IPS-18c (cell line): ENCODE data around the gene VWDE.

ENCODE experiments used
- H3K4me3 ChIP-seq: 2 replicates; pipeline ENCODE4 v1.7.0; 2013; ENCODE audit warnings: low read depth, mild to moderate bottlenecking, low read length, moderate library complexity; ENCODE audit not compliant: insufficient read depth
- H3K9me3 ChIP-seq: one replicate; pipeline ENCODE4 v1.6.1; 2013; ENCODE audit warnings: mild to moderate bottlenecking, low read length, moderate library complexity; ENCODE audit not compliant: control insufficient read depth, insufficient read depth

VWDE gene

GRCh38 chr7:12369756-12370155, 33.9 kb downstream of the VWDE start:
- H3K4me3 ChIP-seq: no peak overlapping the region
- H3K9me3 ChIP-seq: no peaks in the 10 kb centered on the region

DNA sequence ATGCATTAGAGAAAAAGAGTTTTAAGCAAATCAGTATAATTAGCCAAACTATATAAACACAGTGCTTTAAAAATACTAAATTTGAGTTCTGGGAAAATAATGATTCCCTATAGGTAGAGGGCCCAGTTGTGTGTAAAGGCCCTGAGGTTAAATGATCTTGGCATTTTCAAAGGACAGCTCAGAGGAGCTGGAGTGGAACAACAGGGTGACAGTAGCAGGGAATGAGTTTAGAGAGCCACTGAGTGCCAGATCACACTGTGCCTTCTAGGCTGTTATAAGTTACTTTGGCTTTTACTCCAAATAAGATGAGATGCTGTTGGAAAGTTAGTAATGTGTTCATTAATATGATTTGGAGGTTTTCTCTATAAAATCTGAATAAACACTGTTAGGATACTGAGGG, 34.6 kb downstream of the VWDE start:
- H3K9me3 ChIP-seq: no peaks in the 10 kb centered on the region
- no peak overlapping the region for H3K4me3 ChIP-seq

DNA sequence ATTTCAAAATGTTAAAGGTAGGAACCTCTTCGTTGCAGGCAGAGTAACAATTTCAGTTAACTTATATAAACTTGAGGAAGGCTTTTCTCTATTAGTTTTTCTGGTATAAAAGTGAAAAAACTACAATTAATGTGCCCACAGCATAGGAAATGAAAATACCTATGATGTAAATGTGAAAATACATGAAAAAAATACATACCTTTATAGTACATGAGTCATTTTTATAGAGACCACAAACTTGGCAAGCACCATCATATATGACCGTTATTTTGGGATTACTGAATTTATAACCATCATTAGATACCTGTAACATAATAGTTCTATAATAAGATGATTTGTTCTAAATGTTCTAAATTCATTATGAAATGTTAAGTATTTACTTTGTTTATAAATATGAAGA, 42.7 kb downstream of the VWDE start:
- no peak overlapping the region for H3K4me3 ChIP-seq
- H3K9me3 ChIP-seq: no peaks in the 10 kb centered on the region

- H3K4me3 ChIP-seq: no peak overlapping the region
- H3K9me3 ChIP-seq: no peaks in the 10 kb centered on the region
These were observed 45.0 kb downstream of the VWDE start for GRCh38 chr7:12358694-12359093.

DNA sequence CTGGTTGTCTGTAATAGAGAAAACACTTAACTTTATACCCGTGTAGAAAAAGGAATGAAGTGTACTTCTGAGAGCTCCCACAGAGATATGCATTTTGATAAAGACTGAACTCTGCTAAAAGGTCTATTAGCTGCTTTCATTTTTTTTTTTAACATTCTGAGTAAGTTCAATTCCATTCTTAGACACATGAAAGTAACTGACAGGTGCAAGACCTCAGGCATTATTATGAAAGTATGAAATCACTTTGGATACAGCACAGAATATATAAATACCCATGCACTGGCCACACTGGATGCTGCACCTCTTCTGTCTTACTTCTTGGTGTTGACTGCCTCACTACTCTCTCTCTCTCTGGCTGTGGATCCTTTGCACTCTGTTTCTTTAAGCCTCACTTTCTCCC, 46.2 kb downstream of the VWDE start:
- H3K9me3 ChIP-seq: no peaks in the 10 kb centered on the region
- H3K4me3 ChIP-seq: no peak overlapping the region

GRCh38 chr7:12351843-12352242, 51.8 kb downstream of the VWDE start:
- Histone ChIP-seq H3K4me3 (no peak overlapping the region), H3K9me3 (no peaks in the 10 kb centered on the region)

DNA sequence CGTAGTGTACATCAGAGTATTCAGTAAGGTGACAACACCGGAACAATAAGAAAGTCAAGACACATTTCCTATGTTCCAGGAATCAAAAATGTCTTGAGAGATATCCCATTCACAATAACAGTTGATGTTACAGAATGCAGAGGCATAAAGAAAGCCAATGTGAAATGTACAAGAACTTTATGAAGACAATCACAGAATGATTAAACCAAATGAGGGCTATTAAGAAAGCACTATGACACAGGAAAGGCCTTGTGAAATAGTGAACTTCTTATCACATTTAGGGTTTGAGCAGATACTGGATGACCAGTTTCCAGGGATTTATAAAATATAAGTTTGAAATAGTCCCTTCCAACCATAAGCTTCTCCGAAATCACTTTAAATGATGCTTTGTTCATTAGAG, 52.7 kb downstream of the VWDE start:
- H3K4me3 ChIP-seq: no peak overlapping the region
- no peaks in the 10 kb centered on the region for H3K9me3 ChIP-seq

- H3K9me3 ChIP-seq: no peaks in the 10 kb centered on the region
- no peak overlapping the region for H3K4me3 ChIP-seq
These were observed 66.6 kb downstream of the VWDE start for GRCh38 chr7:12337095-12337494.

DNA sequence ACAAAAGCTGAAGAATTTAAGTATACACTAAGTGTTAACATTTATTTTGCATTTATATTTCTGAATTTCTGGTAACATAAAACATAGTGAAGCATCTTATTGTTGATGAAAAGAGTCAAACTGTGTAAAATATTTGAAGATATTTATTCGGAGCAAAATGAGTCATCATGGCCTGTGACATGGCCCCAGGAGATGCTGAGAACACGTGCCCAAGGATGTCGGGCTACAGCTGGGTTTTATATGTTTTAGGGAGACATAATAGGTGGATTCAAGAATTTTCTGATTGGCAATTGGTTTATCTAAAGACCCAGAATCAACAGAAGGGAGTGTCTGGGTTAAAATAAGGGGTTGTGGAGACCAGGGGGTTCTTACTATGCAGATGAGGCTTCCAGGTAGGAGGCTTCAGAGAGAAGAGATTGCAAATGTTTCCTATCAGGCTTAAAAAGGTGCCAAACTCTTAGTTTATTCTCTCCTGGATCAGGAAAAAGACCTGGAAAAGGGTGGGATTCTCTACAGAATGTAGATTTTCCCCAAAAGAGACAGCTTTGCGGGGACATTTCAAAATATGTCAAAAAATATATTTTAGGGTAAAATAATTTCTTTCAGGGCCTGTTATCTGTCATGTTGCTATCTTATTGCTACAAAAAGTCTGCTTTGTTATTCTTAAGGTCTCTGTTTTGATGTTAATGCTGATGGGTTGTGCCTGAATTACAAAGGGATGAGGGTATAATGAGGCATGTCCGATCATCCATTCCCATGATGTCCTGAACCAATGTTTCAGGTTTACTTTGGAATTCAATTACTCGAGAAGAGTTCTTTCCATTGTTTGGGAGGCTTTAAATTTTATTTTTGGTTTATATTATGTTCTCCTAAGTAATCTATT, 74.5 kb downstream of the VWDE start:
- no peak overlapping the region for H3K4me3 ChIP-seq

DNA sequence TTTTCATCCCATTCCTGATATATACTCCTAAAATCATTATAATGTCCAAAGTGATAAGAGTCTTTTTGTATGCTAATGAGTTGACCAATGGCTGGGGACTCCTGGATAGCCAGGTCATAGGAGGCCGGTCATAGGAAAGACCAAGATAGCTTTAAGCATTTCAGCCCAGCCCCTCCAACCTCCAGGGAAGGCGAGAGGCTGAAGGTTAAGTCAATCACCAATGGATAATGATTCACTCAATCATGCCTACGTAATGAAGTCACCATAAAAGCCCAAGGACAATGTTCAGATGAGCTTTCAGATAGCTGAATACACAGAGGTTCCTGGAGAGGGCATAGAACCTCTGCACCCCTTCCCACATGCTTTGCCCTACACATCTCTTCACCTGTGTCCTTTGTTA, 75.7 kb downstream of the VWDE start:
- no peak overlapping the region for H3K4me3 ChIP-seq
- no peaks in the 10 kb centered on the region for H3K9me3 ChIP-seq

More for the DNA sequence above, 74.5 kb downstream of the VWDE start:
- H3K9me3 ChIP-seq: no peaks in the 10 kb centered on the region

DNA sequence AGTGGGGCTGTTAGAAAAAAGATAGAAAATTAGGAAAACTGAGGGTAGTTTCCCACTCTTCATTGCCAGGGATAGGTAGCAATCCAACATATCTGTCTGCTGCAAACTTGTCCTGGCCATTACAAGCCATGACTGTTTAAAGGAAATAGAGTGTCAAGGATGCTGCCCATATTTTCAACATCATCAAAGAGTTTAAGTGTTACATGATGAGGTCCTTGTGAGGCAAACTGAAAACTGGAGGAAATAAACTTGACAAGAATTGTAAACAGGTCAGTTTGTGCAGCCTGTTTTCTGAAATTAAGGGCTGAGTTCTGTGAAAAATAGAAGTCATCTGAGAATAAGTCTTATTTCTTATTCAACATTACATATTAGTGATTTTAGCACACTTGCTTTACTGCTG, 78.0 kb downstream of the VWDE start:
- no peaks in the 10 kb centered on the region for H3K9me3 ChIP-seq
- H3K4me3 ChIP-seq: no peak overlapping the region

DNA sequence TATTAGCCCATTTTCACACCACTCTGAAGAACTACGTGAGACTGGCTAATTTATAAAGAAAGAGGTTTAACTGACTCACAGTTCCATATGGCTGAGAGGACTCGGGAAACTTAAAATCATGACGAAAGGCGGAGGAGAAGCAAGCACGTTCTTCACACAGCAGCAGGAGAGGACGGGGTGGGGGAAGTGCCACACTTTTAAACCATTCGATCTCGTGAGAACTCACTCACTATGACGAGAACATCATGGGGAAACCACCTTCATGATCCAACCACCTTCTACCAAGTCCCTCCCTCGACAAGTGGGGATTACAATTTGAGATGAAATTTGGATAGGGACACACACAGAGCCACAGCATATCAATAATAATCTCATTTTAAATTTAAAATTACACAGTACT, 80.2 kb downstream of the VWDE start:
- Histone ChIP-seq H3K9me3 (no peaks in the 10 kb centered on the region), H3K4me3 (no peak overlapping the region)

GRCh38 chr7:12322903-12323300, 80.8 kb downstream of the VWDE start:
- Histone ChIP-seq H3K4me3 (no peak overlapping the region), H3K9me3 (no peaks in the 10 kb centered on the region)

DNA sequence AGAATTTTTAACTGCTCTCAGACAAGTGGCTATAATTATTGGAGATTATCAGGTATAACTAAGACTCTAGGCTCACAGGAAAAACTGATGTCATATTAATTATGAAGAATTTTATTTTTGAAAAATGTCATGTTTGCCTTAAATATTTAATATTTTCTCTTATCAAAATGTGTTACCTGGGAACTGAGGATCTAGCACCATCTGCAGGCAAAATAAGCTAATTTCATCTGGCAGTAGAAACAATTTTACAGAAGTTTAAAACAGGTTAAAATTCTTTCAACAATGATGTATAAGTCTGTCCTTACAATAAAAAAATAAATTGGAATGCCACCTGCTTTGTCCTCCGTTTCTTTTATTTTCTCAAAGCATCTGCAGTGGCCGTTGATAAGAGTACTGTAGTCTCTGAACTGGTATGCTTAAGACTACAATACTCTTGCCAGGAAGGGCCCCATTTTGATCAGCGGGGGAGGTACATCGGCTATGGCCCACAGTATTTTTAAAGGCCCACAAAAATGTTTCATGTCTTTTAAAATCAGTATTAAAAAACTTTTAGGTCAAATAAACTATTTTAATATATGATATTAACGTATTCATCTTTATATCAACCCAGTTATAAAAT, 81.3 kb downstream of the VWDE start:
- H3K9me3 ChIP-seq: no peaks in the 10 kb centered on the region

DNA sequence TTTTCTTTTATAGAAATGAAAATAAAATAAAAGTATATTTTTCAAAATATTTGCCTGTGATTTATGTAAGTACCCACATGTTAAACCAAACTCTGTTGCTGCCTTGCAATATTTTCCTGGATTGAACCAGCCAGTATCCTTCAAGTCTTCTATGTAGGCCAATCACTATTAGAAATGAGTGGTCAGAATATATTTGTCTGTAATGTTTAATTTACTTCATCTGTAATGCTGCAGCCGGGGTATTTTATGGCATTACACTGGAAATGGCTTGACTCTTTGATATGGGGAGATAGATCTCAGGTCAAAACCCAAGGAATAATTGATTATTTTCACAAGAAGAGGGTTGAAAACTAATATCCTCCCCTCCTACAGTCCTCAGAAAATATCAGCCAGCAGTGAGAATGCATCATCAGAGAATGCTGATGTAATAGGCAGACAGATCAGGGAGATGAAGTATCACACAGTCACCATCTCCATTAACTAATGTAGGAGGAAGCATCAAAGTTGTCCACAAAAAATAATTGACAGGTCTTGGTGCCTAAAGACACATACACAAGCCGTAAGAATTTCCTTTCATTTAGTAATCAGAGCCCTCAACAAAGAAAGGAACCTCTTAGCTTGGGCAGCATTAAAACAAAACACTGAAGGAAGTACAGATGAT, 82.5 kb downstream of the VWDE start:
- H3K9me3 ChIP-seq: no peaks in the 10 kb centered on the region
- H3K4me3 ChIP-seq: no peak overlapping the region

More for the DNA sequence above, 81.3 kb downstream of the VWDE start:
- H3K4me3 ChIP-seq: no peak overlapping the region

DNA sequence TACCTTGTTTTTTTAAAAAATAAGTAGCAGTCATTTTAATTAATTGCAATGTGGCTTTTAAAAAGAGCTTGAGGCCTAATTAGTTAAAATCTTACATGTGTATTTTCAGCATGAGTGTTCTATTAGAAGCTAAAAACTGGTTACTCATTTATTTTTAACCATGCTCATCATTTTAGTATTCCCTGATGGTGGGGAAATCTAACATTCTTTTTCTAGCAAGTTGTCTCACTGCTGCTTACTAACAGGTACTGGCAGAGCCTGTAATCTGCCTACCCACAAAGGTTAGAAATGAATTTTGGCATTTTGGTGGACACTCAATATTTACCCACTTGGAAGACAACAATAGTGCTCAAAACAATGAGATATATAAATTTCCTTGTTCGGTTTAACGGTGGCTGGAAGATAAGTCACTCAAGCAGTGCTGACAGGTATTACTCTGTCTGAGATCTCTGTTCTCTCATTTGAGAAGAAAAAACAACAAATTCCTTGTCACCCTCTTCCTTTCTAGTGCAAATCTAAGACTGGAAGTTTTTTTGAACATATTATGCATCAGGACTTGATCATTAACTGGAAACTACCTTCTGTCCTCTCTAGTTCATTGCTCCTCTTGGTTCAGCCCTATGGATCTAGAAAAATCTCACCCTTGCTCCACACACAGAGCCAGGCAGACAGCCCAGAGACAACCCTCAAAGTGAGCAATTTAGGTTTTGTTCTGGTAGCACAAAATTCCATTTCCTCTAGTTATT, 83.3 kb downstream of the VWDE start:
- Histone ChIP-seq H3K9me3 (no peaks in the 10 kb centered on the region), H3K4me3 (no peak overlapping the region)

DNA sequence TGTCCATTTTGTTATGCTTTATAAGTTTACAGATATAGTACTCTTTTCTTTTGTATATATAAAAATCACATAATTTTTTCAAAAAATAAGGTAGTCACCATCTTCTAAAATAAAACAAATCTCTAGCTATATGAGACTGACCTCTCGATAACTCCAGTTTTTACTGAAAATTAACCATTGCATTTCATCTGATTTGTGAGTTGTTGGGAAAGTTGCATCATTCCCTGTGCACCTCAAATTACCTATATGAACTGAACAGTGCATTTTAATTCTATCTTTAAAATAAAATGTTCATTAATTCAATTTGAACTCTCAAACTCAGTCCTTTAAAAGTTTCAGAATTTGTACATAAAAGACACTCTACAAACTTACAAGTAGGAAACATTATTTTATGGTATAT, 86.0 kb downstream of the VWDE start:
- Histone ChIP-seq H3K9me3 (no peaks in the 10 kb centered on the region), H3K4me3 (no peak overlapping the region)
